Spleen (tissue), 7 donors: ENCODE results near the gene SHC3.

Experiments
- CTCF ChIP-seq, 11 experiments: fragments of 200-600 bp in 7 of 11; fragments of 450-650 bp in 4 of 11; sonication (generic) in 4 of 11; IDR thresholded peaks in 8 of 11; conservative IDR thresholded peaks in 3 of 11; 1 replicate in 7 of 11; 2 replicates in 4 of 11; pipeline versions ENCODE4 v1.4.0 to v1.8.0; 2016 to 2021; ENCODE audit warnings: antibody characterized with exemption in 11 of 11, inconsistent platforms in 4 of 11, mild to moderate bottlenecking in 1 of 11
- POLR2A ChIP-seq, 3 donors: fragments of 450-650 bp; IDR thresholded peaks; one replicate each; pipeline ENCODE4 v1.5.1; 2017; ENCODE audit warnings: antibody characterized with exemption in 3 of 3, mild to moderate bottlenecking in 1 of 3
- POLR2AphosphoS5 ChIP-seq, 3 donors: sonication (generic); formaldehyde crosslinking; IDR thresholded peaks; one replicate each; pipeline ENCODE4 v1.5.1; 2017; ENCODE audit warnings: antibody characterized with exemption in 3 of 3
- donor health status: DM: no; HTN: no; CAD: no; lungs with moderate emphysema.
- donor health status: DM: no; HTN: no; CAD: no.
- donor health status: DM: no; HTN: no; CAD: no.

- no peak for TF ChIP-seq CTCF (IDR thresholded peaks at IDR 0.05 in 8 of 11, conservative IDR thresholded peaks at IDR 0.05 in 3 of 11)
- no peak for TF ChIP-seq POLR2A (IDR thresholded peaks at IDR 0.05)
- TF ChIP-seq POLR2AphosphoS5 (IDR thresholded peaks at IDR 0.05): no peak
These were observed 197.8 kb downstream of the SHC3 start for GRCh38 chr9:88980740-88981203.
